ENCODE measurements around the gene TPRX2.

The TPRX2 gene

GRCh38 chr19:47821460-47822020 lies 37.5 kb upstream of the TPRX2 start, which contains the start of gene CRX:
CRX (plus strand) TSS chr19:47821937; CDS start chr19:47834444, 12,507 bp downstream.
- no peak for DNase-seq
- no peak within 1 kb of the TSS for H3K4me3 ChIP-seq (ENCODE audit: low read depth, low read length)
- no peaks in the 10 kb centered on the region for H3K9me3 ChIP-seq
- H3K27me3 ChIP-seq: peaks cover 10% of the 10 kb centered on the region; the same call in 1 of the 2 replicates
- H3K36me3 ChIP-seq: no peaks in the 10 kb centered on the region
- no peak for TF ChIP-seq CTCF (IDR thresholded peaks at IDR 0.05; ENCODE audit: low read depth, low read length)
- H3K4me1 ChIP-seq: no peaks in the 10 kb centered on the region

- H3K27me3 ChIP-seq: peaks cover 9% of the 10 kb centered on the region; the same call in 1 of the 2 replicates
- H3K4me3 ChIP-seq (ENCODE audit: low read depth, low read length): no peak overlapping the region
- no peaks in the 10 kb centered on the region for H3K4me1 ChIP-seq
- DNase-seq: no peak
- H3K36me3 ChIP-seq: no peaks in the 10 kb centered on the region
- no peaks in the 10 kb centered on the region; the same call in 1 of the 2 replicates for H3K9me3 ChIP-seq
- no peak for TF ChIP-seq CTCF (IDR thresholded peaks at IDR 0.05; ENCODE audit: low read depth, low read length)
These were observed 34.6 kb upstream of the TPRX2 start for GRCh38 chr19:47824396-47824795.

- Histone ChIP-seq H3K36me3 (no peaks in the 10 kb centered on the region), H3K9me3 (no peaks in the 10 kb centered on the region; the same call in 1 of the 2 replicates), H3K4me1 (no peaks in the 10 kb centered on the region), H3K27me3 (no peaks in the 10 kb centered on the region), H3K4me3 (ENCODE audit: low read depth, low read length) (no peak overlapping the region)
- no peak for TF ChIP-seq CTCF (IDR thresholded peaks at IDR 0.05; ENCODE audit: low read depth, low read length)
- DNase-seq: no peak
These were observed 32.2 kb upstream of the TPRX2 start for GRCh38 chr19:47826800-47827199.

- Histone ChIP-seq H3K4me1 (no peaks in the 10 kb centered on the region), H3K9me3 (no peaks in the 10 kb centered on the region), H3K27me3 (no peaks in the 10 kb centered on the region), H3K4me3 (ENCODE audit: low read depth, low read length) (no peak overlapping the region), H3K36me3 (no peaks in the 10 kb centered on the region)
- DNase-seq: no peak
- TF ChIP-seq CTCF (IDR thresholded peaks at IDR 0.05; ENCODE audit: low read depth, low read length): no peak
These were observed 26.3 kb upstream of the TPRX2 start for GRCh38 chr19:47832723-47833122.

GRCh38 chr19:47836038-47836437 lies 23.0 kb upstream of the TPRX2 start:
- Histone ChIP-seq H3K9me3 (no peaks in the 10 kb centered on the region), H3K27me3 (no peaks in the 10 kb centered on the region), H3K36me3 (no peaks in the 10 kb centered on the region), H3K4me1 (no peaks in the 10 kb centered on the region), H3K4me3 (ENCODE audit: low read depth, low read length) (no peak overlapping the region)
- DNase-seq: no peak
- TF ChIP-seq CTCF (IDR thresholded peaks at IDR 0.05; ENCODE audit: low read depth, low read length): no peak

- DNase-seq: no peak
- no peaks in the 10 kb centered on the region for H3K9me3 ChIP-seq
- no peaks in the 10 kb centered on the region for H3K4me1 ChIP-seq
- no peak for TF ChIP-seq CTCF (IDR thresholded peaks at IDR 0.05; ENCODE audit: low read depth, low read length)
- H3K27me3 ChIP-seq: no peaks in the 10 kb centered on the region
- no peaks in the 10 kb centered on the region for H3K36me3 ChIP-seq
- H3K4me3 ChIP-seq (ENCODE audit: low read depth, low read length): no peak overlapping the region
These were observed 19.6 kb upstream of the TPRX2 start for GRCh38 chr19:47839411-47839810.

All from BE2C (cell line).